OCI-LY1 (cell line): Measurements from ENCODE around the gene EPYC.

ENCODE experiments used
- H2AFZ ChIP-seq: fragments of 200-600 bp; sonication (generic), shearing (Covaris generic); 2 replicates; pipeline ENCODE4 v1.6.0; 2014; ENCODE audit warnings: antibody characterized with exemption, mild to moderate bottlenecking, low read length
- H3F3A ChIP-seq: fragments of 200-600 bp; sonication (generic), shearing (Covaris generic); 2 replicates; pipeline ENCODE4 v1.6.0; 2014; ENCODE audit warnings: mild to moderate bottlenecking, antibody characterized with exemption, low read length, moderate library complexity; ENCODE audit not compliant: insufficient read depth
- H3K27ac ChIP-seq: fragments of 200-600 bp; sonication (generic); 2 replicates; pipeline ENCODE4 v1.5.1; 2014; ENCODE audit warnings: low read length, mixed run types, mild to moderate bottlenecking, low read depth; ENCODE audit not compliant: poor library complexity, severe bottlenecking
- H3K27me3 ChIP-seq: fragments of 200-600 bp; sonication (generic); 2 replicates; pipeline ENCODE4 v1.6.0; 2014; ENCODE audit warnings: antibody characterized with exemption, mild to moderate bottlenecking, low read length, moderate library complexity; ENCODE audit not compliant: insufficient read depth
- H3K36me3 ChIP-seq: fragments of 200-600 bp; sonication (generic); 2 replicates; pipeline ENCODE4 v1.6.1; 2014; ENCODE audit warnings: mild to moderate bottlenecking, antibody characterized with exemption, low read length, moderate library complexity, mixed read lengths; ENCODE audit not compliant: insufficient read depth
- H3K4me1 ChIP-seq: fragments of 200-600 bp; sonication (generic); 2 replicates; pipeline ENCODE4 v1.5.1; 2014; ENCODE audit warnings: mild to moderate bottlenecking, low read length, moderate library complexity; ENCODE audit not compliant: insufficient read depth, severe bottlenecking
- H3K4me2 ChIP-seq: fragments of 200-600 bp; sonication (generic), shearing (Covaris generic); 2 replicates; pipeline ENCODE4 v1.6.1; 2014; ENCODE audit warnings: low read length
- H3K4me3 ChIP-seq: fragments of 200-600 bp; sonication (generic); 2 replicates; pipeline ENCODE4 v1.5.1; 2014; ENCODE audit warnings: low read length, low read depth, mild to moderate bottlenecking, mixed read lengths; ENCODE audit not compliant: poor library complexity, severe bottlenecking
- H3K79me2 ChIP-seq: fragments of 200-600 bp; shearing (Covaris generic); 2 replicates; pipeline ENCODE4 v1.6.1; 2016; ENCODE audit warnings: mixed run types, low read length, mixed read lengths; ENCODE audit not compliant: insufficient read depth
- H3K9ac ChIP-seq: fragments of 200-600 bp; sonication (generic), shearing (Covaris generic); 2 replicates; pipeline ENCODE4 v1.6.1; 2014; ENCODE audit warnings: mild to moderate bottlenecking, low read length, mixed read lengths
- H3K9me2 ChIP-seq: fragments of 200-600 bp; sonication (generic), shearing (Covaris generic); 2 replicates; pipeline ENCODE4 v1.6.1; 2014; ENCODE audit warnings: low read depth, mild to moderate bottlenecking, low read length, mixed read lengths
- H3K9me3 ChIP-seq: fragments of 200-600 bp; shearing (Covaris generic); 2 replicates; pipeline ENCODE4 v1.6.1; 2014; ENCODE audit warnings: low read length, mixed read lengths
- H4K20me1 ChIP-seq: fragments of 200-600 bp; sonication (generic), shearing (Covaris generic); 2 replicates; pipeline ENCODE4 v1.6.0; 2016; ENCODE audit warnings: mild to moderate bottlenecking, low read length; ENCODE audit not compliant: insufficient read depth
- EZH2 ChIP-seq: fragments of 200-600 bp; sonication (generic), shearing (Covaris generic); IDR thresholded peaks from 2 replicates; pipeline ENCODE4 v1.8.0; 2017; ENCODE audit warnings: borderline replicate concordance, mixed run types, mild to moderate bottlenecking, antibody characterized with exemption, low read length, moderate library complexity, mixed read lengths
- TF ChIP-seq, protein P1 (sequence below): fragments of 200-600 bp; sonication (generic), shearing (Covaris generic); IDR thresholded peaks from 2 replicates; pipeline ENCODE4 v1.5.1; 2017; ENCODE audit warnings: mild to moderate bottlenecking, antibody characterized with exemption, low read length, moderate library complexity, mixed read lengths

The EPYC gene

DNA sequence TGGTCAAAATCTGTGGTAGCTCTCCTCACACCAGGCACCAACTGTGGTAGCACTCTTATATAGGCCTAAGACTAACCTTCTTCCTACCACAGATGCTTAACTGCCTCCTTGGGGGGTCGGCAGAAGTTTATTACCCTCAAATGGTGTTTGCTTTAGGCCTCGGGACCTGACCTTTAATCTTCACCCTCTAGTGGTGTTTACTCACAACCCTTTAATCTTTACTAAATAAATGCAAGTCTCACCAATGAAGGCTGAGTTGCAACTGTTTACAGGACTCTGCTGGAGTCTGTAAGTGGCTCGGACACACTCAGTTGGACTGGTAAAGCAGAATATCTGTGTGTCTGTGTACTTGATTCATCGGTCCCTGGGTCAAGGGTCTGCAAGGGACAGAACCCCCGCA lies 79.2 kb downstream of the EPYC start:
- H3K9me3 ChIP-seq: no peaks in the 10 kb centered on the region
- no peaks in the 10 kb centered on the region for H3K4me1 ChIP-seq
- no peak overlapping the region for H3K4me3 ChIP-seq
- no peaks in the 10 kb centered on the region for H3K9me2 ChIP-seq
- H3K4me2 ChIP-seq: no peak overlapping the region
- H3F3A ChIP-seq: no peaks in the 10 kb centered on the region
- H3K27ac ChIP-seq: no peak overlapping the region
- no peak overlapping the region for H3K9ac ChIP-seq
- no peaks in the 10 kb centered on the region for H3K79me2 ChIP-seq
- H2AFZ ChIP-seq: no peak overlapping the region
- TF ChIP-seq, protein P1, sequence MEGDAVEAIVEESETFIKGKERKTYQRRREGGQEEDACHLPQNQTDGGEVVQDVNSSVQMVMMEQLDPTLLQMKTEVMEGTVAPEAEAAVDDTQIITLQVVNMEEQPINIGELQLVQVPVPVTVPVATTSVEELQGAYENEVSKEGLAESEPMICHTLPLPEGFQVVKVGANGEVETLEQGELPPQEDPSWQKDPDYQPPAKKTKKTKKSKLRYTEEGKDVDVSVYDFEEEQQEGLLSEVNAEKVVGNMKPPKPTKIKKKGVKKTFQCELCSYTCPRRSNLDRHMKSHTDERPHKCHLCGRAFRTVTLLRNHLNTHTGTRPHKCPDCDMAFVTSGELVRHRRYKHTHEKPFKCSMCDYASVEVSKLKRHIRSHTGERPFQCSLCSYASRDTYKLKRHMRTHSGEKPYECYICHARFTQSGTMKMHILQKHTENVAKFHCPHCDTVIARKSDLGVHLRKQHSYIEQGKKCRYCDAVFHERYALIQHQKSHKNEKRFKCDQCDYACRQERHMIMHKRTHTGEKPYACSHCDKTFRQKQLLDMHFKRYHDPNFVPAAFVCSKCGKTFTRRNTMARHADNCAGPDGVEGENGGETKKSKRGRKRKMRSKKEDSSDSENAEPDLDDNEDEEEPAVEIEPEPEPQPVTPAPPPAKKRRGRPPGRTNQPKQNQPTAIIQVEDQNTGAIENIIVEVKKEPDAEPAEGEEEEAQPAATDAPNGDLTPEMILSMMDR: no peak
- no peak for TF ChIP-seq EZH2
- H3K36me3 ChIP-seq: no peaks in the 10 kb centered on the region
- no peaks in the 10 kb centered on the region; the same call in 1 of the 2 replicates for H3K27me3 ChIP-seq
- no peaks in the 10 kb centered on the region for H4K20me1 ChIP-seq

GRCh38 chr12:90924406-90924805 lies 80.4 kb downstream of the EPYC start:
- Histone ChIP-seq H3K36me3 (no peaks in the 10 kb centered on the region), H3K27me3 (no peaks in the 10 kb centered on the region; the same call in 1 of the 2 replicates), H3K9me2 (no peaks in the 10 kb centered on the region), H3K4me2 (no peak overlapping the region), H3K27ac (no peak overlapping the region), H3K9me3 (no peaks in the 10 kb centered on the region), H4K20me1 (no peaks in the 10 kb centered on the region), H3F3A (no peaks in the 10 kb centered on the region), H2AFZ (no peak overlapping the region), H3K4me1 (no peaks in the 10 kb centered on the region), H3K79me2 (no peaks in the 10 kb centered on the region), H3K9ac (no peak overlapping the region), H3K4me3 (no peak overlapping the region)
- TF ChIP-seq, protein P1: no peak
- TF ChIP-seq EZH2: no peak

- H3K27ac ChIP-seq: no peak overlapping the region
- no peak overlapping the region for H2AFZ ChIP-seq
- H3K36me3 ChIP-seq: no peaks in the 10 kb centered on the region
- no peak overlapping the region for H3K4me3 ChIP-seq
- no peak for TF ChIP-seq EZH2
- TF ChIP-seq, protein P1: no peak
- no peak overlapping the region for H3K9ac ChIP-seq
- no peaks in the 10 kb centered on the region for H3K9me3 ChIP-seq
- H3K27me3 ChIP-seq: no peaks in the 10 kb centered on the region; the same call in 1 of the 2 replicates
- H4K20me1 ChIP-seq: no peaks in the 10 kb centered on the region
- no peak overlapping the region for H3K4me2 ChIP-seq
- H3K79me2 ChIP-seq: no peaks in the 10 kb centered on the region
- no peaks in the 10 kb centered on the region for H3F3A ChIP-seq
- H3K9me2 ChIP-seq: no peaks in the 10 kb centered on the region
- no peaks in the 10 kb centered on the region for H3K4me1 ChIP-seq
Observed at GRCh38 chr12:90922145-90922627, 82.6 kb downstream of the EPYC start.
